ENCODE measurements around the gene TRIM8.

TRIM8 gene

DNA sequence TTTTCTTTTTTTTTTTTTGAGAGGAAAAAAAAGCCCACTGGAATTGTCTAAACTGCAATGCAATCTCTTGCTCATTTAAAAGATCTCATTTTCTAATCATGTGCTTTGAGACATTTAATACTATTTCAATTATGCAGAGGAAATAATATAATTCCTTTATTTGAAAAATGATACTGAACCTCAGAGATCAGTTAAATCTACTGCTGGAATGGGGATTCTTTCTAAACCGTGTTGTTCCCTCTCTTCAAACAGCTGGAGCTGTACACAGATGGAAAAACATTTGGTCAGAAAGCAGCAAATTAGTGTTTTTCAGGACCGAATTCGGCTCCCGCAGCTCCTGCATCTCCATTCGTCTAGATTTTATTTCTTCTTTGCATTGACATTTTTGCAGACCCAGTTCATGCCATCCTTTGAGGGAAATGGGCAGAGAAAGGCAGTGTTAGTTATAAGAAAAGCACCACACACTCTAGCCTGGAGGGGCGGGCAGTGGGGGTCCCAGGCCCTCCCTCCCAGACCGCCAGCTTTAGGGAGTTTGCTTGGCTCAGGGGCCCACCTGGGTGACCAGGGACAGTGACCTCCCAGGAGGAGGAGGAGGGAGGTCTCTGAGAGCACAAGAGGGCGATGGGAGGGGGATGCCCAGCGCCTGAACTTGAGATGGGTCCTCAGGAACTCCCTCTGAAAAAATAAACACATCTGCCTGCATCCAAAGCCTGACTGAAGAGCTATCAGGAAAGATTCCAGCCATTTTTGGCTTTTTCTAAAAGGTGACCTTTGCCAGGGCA, 32.4 kb downstream of the TRIM8 start:
- Histone ChIP-seq H3K4me1 (ENCODE audit: control insufficient read depth, low read length) (peaks cover 35% of the 10 kb centered on the region), H3K27me3 (ENCODE audit: control insufficient read depth, low read length) (no peaks in the 10 kb centered on the region), H3K27ac (ENCODE audit: low read depth, low read length) (no peak overlapping the region), H3K4me2 (ENCODE audit: low read length) (peak overlapping the region; percentile 44), H3K9me2 (replicated peaks; ENCODE audit: control insufficient read depth, low read length) (no peaks in the 10 kb centered on the region), H3K9me3 (ENCODE audit: control insufficient read depth, insufficient read depth, low read length) (no peaks in the 10 kb centered on the region), H3K79me2 (ENCODE audit: control insufficient read depth, low read length) (no peaks in the 10 kb centered on the region), H4K20me1 (ENCODE audit: control insufficient read depth, insufficient read depth, low read depth, low read length) (no peaks in the 10 kb centered on the region), H3F3A (ENCODE audit: control insufficient read depth, insufficient read depth) (peaks cover 7% of the 10 kb centered on the region), H3K4me3 (ENCODE audit: low read length) (no peak overlapping the region), H3K36me3 (ENCODE audit: control insufficient read depth, low read length) (no peaks in the 10 kb centered on the region; the same call in 1 of the 2 replicates)
- TF ChIP-seq CTCF (IDR thresholded peaks at IDR 0.05; ENCODE audit: low read depth, low read length, poor library complexity, severe bottlenecking), result no peak
- no peak for TF ChIP-seq EZH2phosphoT487 (IDR thresholded peaks at IDR 0.05; ENCODE audit: borderline replicate concordance, low read length)

DNA sequence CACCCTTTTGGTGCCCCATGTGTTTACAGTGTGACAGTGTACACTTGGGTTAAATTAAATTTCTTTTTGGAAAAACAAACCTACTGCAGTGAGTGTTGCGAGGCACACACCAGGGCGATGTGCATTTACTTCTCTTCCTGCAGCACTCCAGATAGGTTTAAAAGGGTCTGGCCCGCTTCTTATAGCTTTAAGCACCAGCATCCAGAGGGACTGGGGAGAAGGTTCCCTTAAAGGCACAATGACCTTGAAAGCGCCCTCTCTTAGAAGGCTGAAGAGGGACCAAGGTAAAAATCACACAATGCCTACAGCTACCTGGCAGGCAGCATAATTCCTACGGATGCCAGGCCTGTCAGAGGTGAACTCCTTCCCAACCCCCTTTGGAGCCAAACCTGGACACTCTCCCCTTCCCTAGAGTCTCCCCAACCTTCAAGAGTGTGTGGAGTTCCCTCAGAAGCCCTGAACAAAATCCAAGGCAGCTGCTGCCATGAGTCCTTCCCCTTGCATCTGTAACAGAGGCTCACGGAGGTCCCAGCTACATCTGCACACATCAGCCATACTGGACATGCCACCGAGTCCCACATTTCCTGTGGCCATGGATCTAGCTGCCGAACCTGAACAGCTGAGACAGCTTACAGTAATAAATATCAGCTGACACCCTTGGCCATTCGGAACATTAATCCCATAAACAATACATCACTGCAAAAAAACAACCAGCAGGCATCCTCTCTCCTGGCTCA, 33.2 kb downstream of the TRIM8 start:
- Histone ChIP-seq H3K4me2 (ENCODE audit: low read length) (no peak overlapping the region), H3K27ac (ENCODE audit: low read depth, low read length) (no peak overlapping the region), H3K27me3 (ENCODE audit: control insufficient read depth, low read length) (no peaks in the 10 kb centered on the region), H3K9me2 (replicated peaks; ENCODE audit: control insufficient read depth, low read length) (no peaks in the 10 kb centered on the region), H3K36me3 (ENCODE audit: control insufficient read depth, low read length) (peaks cover 2% of the 10 kb centered on the region; the same call in 1 of the 2 replicates), H4K20me1 (ENCODE audit: control insufficient read depth, insufficient read depth, low read depth, low read length) (no peaks in the 10 kb centered on the region), H3F3A (ENCODE audit: control insufficient read depth, insufficient read depth) (peaks cover 7% of the 10 kb centered on the region), H3K4me1 (ENCODE audit: control insufficient read depth, low read length) (peaks cover 35% of the 10 kb centered on the region), H3K9me3 (ENCODE audit: control insufficient read depth, insufficient read depth, low read length) (no peaks in the 10 kb centered on the region), H3K79me2 (ENCODE audit: control insufficient read depth, low read length) (no peaks in the 10 kb centered on the region), H3K4me3 (ENCODE audit: low read length) (no peak overlapping the region)
- TF ChIP-seq EZH2phosphoT487 (IDR thresholded peaks at IDR 0.05; ENCODE audit: borderline replicate concordance, low read length) (no peak), CTCF (IDR thresholded peaks at IDR 0.05; ENCODE audit: low read depth, low read length, poor library complexity, severe bottlenecking) (no peak)

DNA sequence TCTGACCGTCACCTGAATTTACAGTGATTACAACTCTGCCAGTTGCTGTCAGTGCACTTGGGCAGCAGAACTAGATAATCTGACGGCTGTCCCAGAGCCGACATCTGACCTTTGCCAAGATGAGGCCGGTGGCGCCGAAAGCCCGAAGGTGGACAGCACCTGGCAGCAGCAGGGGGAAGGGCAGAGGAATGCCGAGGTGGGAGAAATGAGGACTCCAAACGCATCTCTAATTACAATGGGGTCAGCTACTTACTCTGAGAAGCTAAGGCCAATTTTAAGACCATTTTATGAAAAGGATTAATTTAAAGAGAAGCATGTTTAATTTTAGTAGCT, 33.8 kb downstream of the TRIM8 start:
- no peak overlapping the region for H3K4me2 ChIP-seq (ENCODE audit: low read length)
- no peaks in the 10 kb centered on the region for H3K9me2 ChIP-seq (replicated peaks; ENCODE audit: control insufficient read depth, low read length)
- H3K27ac ChIP-seq (ENCODE audit: low read depth, low read length), result no peak overlapping the region
- TF ChIP-seq EZH2phosphoT487 (IDR thresholded peaks at IDR 0.05; ENCODE audit: borderline replicate concordance, low read length) (no peak), CTCF (IDR thresholded peaks at IDR 0.05; ENCODE audit: low read depth, low read length, poor library complexity, severe bottlenecking) (no peak)
- H3K4me3 ChIP-seq (ENCODE audit: low read length), result no peak overlapping the region
- no peaks in the 10 kb centered on the region for H3K79me2 ChIP-seq (ENCODE audit: control insufficient read depth, low read length)
- peaks cover 2% of the 10 kb centered on the region; the same call in 1 of the 2 replicates for H3K36me3 ChIP-seq (ENCODE audit: control insufficient read depth, low read length)
- H3K9me3 ChIP-seq (ENCODE audit: control insufficient read depth, insufficient read depth, low read length), result no peaks in the 10 kb centered on the region
- peaks cover 35% of the 10 kb centered on the region for H3K4me1 ChIP-seq (ENCODE audit: control insufficient read depth, low read length)
- peaks cover 7% of the 10 kb centered on the region for H3F3A ChIP-seq (ENCODE audit: control insufficient read depth, insufficient read depth)
- no peaks in the 10 kb centered on the region for H3K27me3 ChIP-seq (ENCODE audit: control insufficient read depth, low read length)
- H4K20me1 ChIP-seq (ENCODE audit: control insufficient read depth, insufficient read depth, low read depth, low read length), result no peaks in the 10 kb centered on the region
